Inferior parietal cortex (tissue), 1 donor: Measurements from ENCODE around the gene KCNQ1.

ENCODE experiments used
- DNase-seq: peaks from one replicate; pipeline ENCODE4 v3.0.0-alpha.2; 2016; ENCODE audit errors: extremely low spot score

KCNQ1 gene

GRCh38 chr11:2461253-2461955 lies 16.6 kb downstream of the KCNQ1 start:
- no peak for DNase-seq

- no peak for DNase-seq
These were observed 17.2 kb downstream of the KCNQ1 start for GRCh38 chr11:2461956-2462542.

- no peak for DNase-seq
These were observed 17.8 kb downstream of the KCNQ1 start for GRCh38 chr11:2462543-2462985.

- DNase-seq, result no peak
These were observed 18.4 kb downstream of the KCNQ1 start for GRCh38 chr11:2462986-2463765.

GRCh38 chr11:2463766-2464277 lies 19.0 kb downstream of the KCNQ1 start:
- DNase-seq, result no peak

- no peak for DNase-seq
These were observed 19.8 kb downstream of the KCNQ1 start for GRCh38 chr11:2464451-2465165.

GRCh38 chr11:2465202-2466068 lies 20.6 kb downstream of the KCNQ1 start:
- no peak for DNase-seq

GRCh38 chr11:2466069-2466801 lies 21.4 kb downstream of the KCNQ1 start:
- no peak for DNase-seq

GRCh38 chr11:2466869-2467694 lies 22.3 kb downstream of the KCNQ1 start:
- no peak for DNase-seq

- no peak for DNase-seq
These were observed 22.9 kb downstream of the KCNQ1 start for GRCh38 chr11:2467695-2468055.

GRCh38 chr11:2468363-2469235 lies 23.8 kb downstream of the KCNQ1 start:
- DNase-seq, result no peak

GRCh38 chr11:2470495-2470894 lies 25.7 kb downstream of the KCNQ1 start:
- DNase-seq, result no peak

GRCh38 chr11:2471048-2471803 lies 26.4 kb downstream of the KCNQ1 start:
- no peak for DNase-seq

- no peak for DNase-seq
These were observed 26.9 kb downstream of the KCNQ1 start for GRCh38 chr11:2471804-2472096.

- no peak for DNase-seq
These were observed 27.8 kb downstream of the KCNQ1 start for GRCh38 chr11:2472428-2473186.

GRCh38 chr11:2473361-2474058 lies 28.7 kb downstream of the KCNQ1 start:
- no peak for DNase-seq
